Fibroblast of villous mesenchyme (primary cell): ENCODE data around the gene WNT4. TPM values are rescaled to one million over a fixed set of nuclear protein-coding genes. Genes with fewer than 3 reads are reported as not detected.

Source experiments
- DNase-seq: peaks from one replicate; pipeline ENCODE4 v3.0.0-alpha.2; 2010; ENCODE audit warnings: low read depth
- H3K4me3 ChIP-seq: 2 replicates; pipeline ENCODE4 v1.5.1; 2011; ENCODE audit warnings: low read depth, mild to moderate bottlenecking, low read length
- CTCF ChIP-seq: IDR thresholded peaks from 2 replicates; pipeline ENCODE4 v1.5.1; 2012; ENCODE audit warnings: low read depth, mild to moderate bottlenecking, low read length; ENCODE audit not compliant: insufficient read depth
- total RNA-seq: library from RNA; depleted of rRNA; stranded (reverse); fragments of >200 nt; gene quantifications from 2 replicates; pipeline ENCODE4 v1.2.3, GENCODE V29; 2012

Gene WNT4
- total RNA-seq, 1 donor, result 0.43 TPM

GRCh38 chr1:22174446-22175220 is 31.7 kb upstream of the WNT4 start:
- no peak for TF ChIP-seq CTCF
- no peak for DNase-seq
- no peak overlapping the region for H3K4me3 ChIP-seq

DNA sequence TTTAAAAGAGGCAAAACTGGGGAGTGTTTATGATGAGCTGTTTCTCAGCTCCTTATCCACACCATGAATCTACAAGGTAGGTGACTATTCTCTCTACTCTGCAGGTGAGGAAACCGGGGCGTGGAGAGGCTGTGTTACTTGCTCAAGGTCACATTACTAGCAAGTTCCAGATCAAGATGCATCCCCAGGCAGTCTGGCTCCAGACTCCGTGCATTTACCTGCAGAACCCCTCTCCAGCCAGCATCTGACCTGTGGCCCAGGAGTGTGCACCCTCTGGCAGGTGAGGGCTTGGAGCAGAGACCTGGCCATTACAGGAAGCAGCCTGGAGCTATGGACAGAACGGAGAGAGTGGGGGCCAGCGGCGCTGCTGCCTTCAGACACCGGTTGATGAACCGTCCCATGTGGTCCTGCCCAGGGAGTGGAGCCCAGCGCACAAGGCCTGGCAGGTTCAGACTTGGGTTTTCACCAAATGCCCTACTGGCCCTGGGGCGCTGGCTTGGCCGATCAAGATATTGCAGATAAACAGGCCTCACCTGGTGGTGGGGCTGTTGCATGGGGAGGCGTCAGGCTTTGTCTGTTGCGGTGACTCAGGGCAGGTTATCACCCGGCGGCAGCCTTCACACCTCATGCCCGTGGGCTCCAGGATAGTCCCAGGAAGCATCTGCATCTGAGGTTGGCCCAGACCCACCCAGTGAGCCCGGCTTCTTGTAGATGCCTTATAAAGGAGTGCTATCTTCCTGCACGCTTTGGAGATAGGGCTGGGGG is 29.2 kb upstream of the WNT4 start:
- no peak overlapping the region for H3K4me3 ChIP-seq
- TF ChIP-seq CTCF, result no peak
- DNase-seq, result no peak

DNA sequence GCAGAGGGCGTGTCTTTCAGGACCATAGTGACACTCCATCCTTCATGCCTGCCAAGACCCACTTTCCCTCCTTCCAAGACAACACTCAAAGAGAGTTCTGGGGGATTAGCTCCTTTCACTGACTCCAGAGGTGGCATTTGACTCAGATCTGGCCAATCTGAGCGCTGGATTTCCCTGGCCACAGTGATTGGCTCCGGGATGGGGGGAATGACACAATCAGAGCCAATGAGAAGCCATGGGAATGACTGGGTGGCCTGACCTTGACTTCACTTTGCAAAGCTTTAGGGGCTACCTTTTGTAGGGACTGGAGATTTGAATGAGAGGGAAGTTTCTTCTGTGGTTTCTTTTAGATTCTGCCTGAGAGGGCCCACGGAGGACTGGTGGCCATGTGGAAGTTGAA is 26.9 kb upstream of the WNT4 start:
- no peak overlapping the region for H3K4me3 ChIP-seq
- DNase-seq, result no peak
- TF ChIP-seq CTCF, result no peak

- no peak overlapping the region for H3K4me3 ChIP-seq
- no peak for DNase-seq
- TF ChIP-seq CTCF, result no peak
Observed at GRCh38 chr1:22168412-22168973, 25.6 kb upstream of the WNT4 start.

DNA sequence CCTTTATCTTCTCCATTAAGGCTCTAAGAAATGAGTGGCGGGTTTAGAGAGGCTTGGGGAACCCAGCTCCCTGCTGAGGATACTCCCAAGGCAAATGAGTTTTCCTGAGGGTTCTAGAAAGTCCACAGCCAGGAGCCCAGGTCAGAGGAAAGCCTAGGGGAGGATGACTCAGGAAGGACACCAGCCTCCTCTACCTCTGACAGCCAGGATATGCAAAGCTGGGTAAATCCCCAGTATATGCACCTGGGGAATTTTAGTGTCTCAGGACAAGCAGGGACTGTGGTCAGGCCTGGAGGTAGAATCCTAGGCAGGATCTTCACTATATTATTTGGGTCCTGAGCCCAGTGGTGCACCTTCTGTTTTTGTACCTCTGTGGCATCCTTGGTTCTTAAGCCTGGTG is 23.5 kb upstream of the WNT4 start:
- no peak for TF ChIP-seq CTCF
- no peak for DNase-seq
- no peak overlapping the region for H3K4me3 ChIP-seq

- no peak for DNase-seq
- TF ChIP-seq CTCF, result no peak
- no peak overlapping the region for H3K4me3 ChIP-seq
Observed at GRCh38 chr1:22164841-22165808, 22.2 kb upstream of the WNT4 start.
